ENCODE measurements around the gene KLHL29. TPM values are rescaled to one million over a fixed set of nuclear protein-coding genes. Genes with fewer than 3 reads are reported as not detected.

KLHL29 gene
- total RNA-seq, 1 experiment from 2014 or later = 2.4 TPM

DNA sequence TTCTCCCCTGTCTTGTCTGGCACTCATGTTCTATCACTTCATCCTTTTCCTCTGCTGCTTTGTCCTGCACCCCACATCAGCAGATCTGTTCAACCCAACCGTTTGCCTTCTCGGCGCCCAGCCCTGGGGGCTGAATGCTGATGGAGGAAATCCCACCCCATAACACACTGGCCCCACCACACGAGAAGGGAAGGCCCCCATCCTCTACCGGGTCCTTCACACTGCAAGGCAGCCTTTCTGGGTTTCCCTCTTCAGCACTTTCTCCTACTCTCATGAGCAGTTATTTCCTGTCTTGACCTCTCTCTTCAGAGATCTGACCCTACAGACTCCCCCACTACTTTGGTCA is 314.6 kb downstream of the KLHL29 start:
- no peak overlapping the region for H3K9ac ChIP-seq (ENCODE audit: extremely low read depth, insufficient read length, low read length)
- H4K91ac ChIP-seq (ENCODE audit: insufficient read length, low read depth, low read length) = no peak overlapping the region
- H3K23ac ChIP-seq (ENCODE audit: insufficient read length, low read depth, low read length) = no peak overlapping the region
- H3K27ac ChIP-seq (ENCODE audit: insufficient read length, low read depth, low read length) = no peak overlapping the region
- H3K23me2 ChIP-seq (ENCODE audit: insufficient read length, low read depth, low read length, poor library complexity, severe bottlenecking) = no peaks in the 10 kb centered on the region
- H2BK120ac ChIP-seq (ENCODE audit: low read depth, low read length, poor library complexity, severe bottlenecking) = no peak overlapping the region
- no peaks in the 10 kb centered on the region for H3K4me1 ChIP-seq (ENCODE audit: insufficient read depth, low read length)
- no CpG with 5 or more reads among the region's 5 CpGs for WGBS (ENCODE audit: extremely low coverage, insufficient read length, low lambda C conversion rate)
- no peak overlapping the region for H2AK5ac ChIP-seq (ENCODE audit: insufficient read length, low read length)
- no peak overlapping the region for H3K4ac ChIP-seq (ENCODE audit: low read depth, low read length)
- H3K4me2 ChIP-seq (ENCODE audit: insufficient read depth, insufficient read length, low read length) = no peak overlapping the region
- Mint-ChIP-seq H3K27ac (peak overlapping the region in 1 of 3 experiments; percentile 28; a peak in 2 of 7 replicates), H3K27me3 (ENCODE audit: low read depth) (no peaks in the 10 kb centered on the region), H3K36me3 (ENCODE audit: insufficient read depth in 1 of 3, low read depth in 3 of 3) (peaks cover 11 to 14% (median 13%) of the 10 kb centered on the region in 3 experiments), H3K4me3 (no peak overlapping the region), H3K4me1 (peaks cover 3 to 8% of the 10 kb centered on the region in 2 experiments; a peak in 2 of 4 replicates), H3K9me3 (peaks cover 7% of the 10 kb centered on the region in 2 experiments; a peak in 3 of 5 replicates)
- H3T11ph ChIP-seq (ENCODE audit: low read length) = no peak overlapping the region
- H2BK15ac ChIP-seq (ENCODE audit: low read depth, low read length) = no peak overlapping the region
- no peak overlapping the region for H2AFZ ChIP-seq (ENCODE audit: low read length)
- no peak overlapping the region for H4K5ac ChIP-seq (ENCODE audit: insufficient read length, low read depth, low read length)
- H4K8ac ChIP-seq (replicated peaks; ENCODE audit: insufficient read length, low read depth, low read length) = no peak overlapping the region
- H4K20me1 ChIP-seq (ENCODE audit: control insufficient read depth, insufficient read depth, insufficient read length) = no peaks in the 10 kb centered on the region
- H3K56ac ChIP-seq (ENCODE audit: insufficient read length, low read depth, low read length) = no peak overlapping the region
- H3K18ac ChIP-seq (ENCODE audit: insufficient read length, low read depth, low read length) = no peak overlapping the region
- H3K79me1 ChIP-seq (ENCODE audit: insufficient read depth, low read depth, low read length, poor library complexity, severe bottlenecking) = no peaks in the 10 kb centered on the region
- H3K27me3 ChIP-seq (ENCODE audit: insufficient read depth, low read length) = no peaks in the 10 kb centered on the region
- TF ChIP-seq, protein P1, sequence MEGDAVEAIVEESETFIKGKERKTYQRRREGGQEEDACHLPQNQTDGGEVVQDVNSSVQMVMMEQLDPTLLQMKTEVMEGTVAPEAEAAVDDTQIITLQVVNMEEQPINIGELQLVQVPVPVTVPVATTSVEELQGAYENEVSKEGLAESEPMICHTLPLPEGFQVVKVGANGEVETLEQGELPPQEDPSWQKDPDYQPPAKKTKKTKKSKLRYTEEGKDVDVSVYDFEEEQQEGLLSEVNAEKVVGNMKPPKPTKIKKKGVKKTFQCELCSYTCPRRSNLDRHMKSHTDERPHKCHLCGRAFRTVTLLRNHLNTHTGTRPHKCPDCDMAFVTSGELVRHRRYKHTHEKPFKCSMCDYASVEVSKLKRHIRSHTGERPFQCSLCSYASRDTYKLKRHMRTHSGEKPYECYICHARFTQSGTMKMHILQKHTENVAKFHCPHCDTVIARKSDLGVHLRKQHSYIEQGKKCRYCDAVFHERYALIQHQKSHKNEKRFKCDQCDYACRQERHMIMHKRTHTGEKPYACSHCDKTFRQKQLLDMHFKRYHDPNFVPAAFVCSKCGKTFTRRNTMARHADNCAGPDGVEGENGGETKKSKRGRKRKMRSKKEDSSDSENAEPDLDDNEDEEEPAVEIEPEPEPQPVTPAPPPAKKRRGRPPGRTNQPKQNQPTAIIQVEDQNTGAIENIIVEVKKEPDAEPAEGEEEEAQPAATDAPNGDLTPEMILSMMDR (conservative IDR thresholded peaks at IDR 0.05) = no peak
- H3K9me3 ChIP-seq (ENCODE audit: control insufficient read depth, low read depth, low read length) = no peaks in the 10 kb centered on the region
- H2BK20ac ChIP-seq (ENCODE audit: low read depth, low read length, poor library complexity, severe bottlenecking) = no peak overlapping the region
- H3K14ac ChIP-seq (ENCODE audit: insufficient read depth, low read length) = no peak overlapping the region
- H2BK5ac ChIP-seq (ENCODE audit: insufficient read length, low read length) = no peak overlapping the region
- no peak for DNase-seq
- H2BK12ac ChIP-seq (ENCODE audit: insufficient read length, low read depth, low read length) = no peak overlapping the region
- no peaks in the 10 kb centered on the region for H3K79me2 ChIP-seq (ENCODE audit: insufficient read depth, low read length)
